ENCODE measurements around the gene IFT172.

Gene IFT172

GRCh38 chr2:27527182-27527581 is 37.6 kb upstream of the IFT172 start:
- no peaks in the 10 kb centered on the region for H3K36me3 ChIP-seq (replicated peaks; ENCODE audit: low read depth, low read length)
- H3K4me2 ChIP-seq (ENCODE audit: low read length): no peak overlapping the region
- no peaks in the 10 kb centered on the region for H3K79me2 ChIP-seq (ENCODE audit: low read length)
- H3K27ac ChIP-seq (ENCODE audit: low read length): no peak overlapping the region
- no peaks in the 10 kb centered on the region for H3K9me3 ChIP-seq (ENCODE audit: insufficient read depth, low read length)
- no peaks in the 10 kb centered on the region for H3K4me1 ChIP-seq (ENCODE audit: low read length)
- TF ChIP-seq EZH2phosphoT487 (IDR thresholded peaks at IDR 0.05; ENCODE audit: low read depth) (no peak), CTCF (IDR thresholded peaks at IDR 0.05; ENCODE audit: low read depth, low read length) (no peak)
- H2AFZ ChIP-seq (ENCODE audit: low read depth, low read length): no peak overlapping the region
- H3K9ac ChIP-seq (ENCODE audit: low read length): no peak overlapping the region
- H4K20me1 ChIP-seq (ENCODE audit: insufficient read depth, low read length): no peaks in the 10 kb centered on the region
- 0 out of 2 replicates have a peak, but pooled peaks cover 2% of the 10 kb centered on the region for H3K27me3 ChIP-seq (ENCODE audit: low read depth, low read length)
- no peak overlapping the region for H3K4me3 ChIP-seq (ENCODE audit: low read length)

- H3K9me3 ChIP-seq (ENCODE audit: insufficient read depth, low read length): no peaks in the 10 kb centered on the region
- H3K9ac ChIP-seq (ENCODE audit: low read length): no peak overlapping the region
- H3K4me2 ChIP-seq (ENCODE audit: low read length): no peak overlapping the region
- TF ChIP-seq EZH2phosphoT487 (IDR thresholded peaks at IDR 0.05; ENCODE audit: low read depth): no peak
- no peak for TF ChIP-seq CTCF (IDR thresholded peaks at IDR 0.05; ENCODE audit: low read depth, low read length)
- H3K36me3 ChIP-seq (replicated peaks; ENCODE audit: low read depth, low read length): no peaks in the 10 kb centered on the region
- no peak overlapping the region for H3K27ac ChIP-seq (ENCODE audit: low read length)
- no peaks in the 10 kb centered on the region for H4K20me1 ChIP-seq (ENCODE audit: insufficient read depth, low read length)
- H3K4me3 ChIP-seq (ENCODE audit: low read length): no peak overlapping the region
- H3K79me2 ChIP-seq (ENCODE audit: low read length): no peaks in the 10 kb centered on the region
- no peak overlapping the region for H2AFZ ChIP-seq (ENCODE audit: low read depth, low read length)
- H3K4me1 ChIP-seq (ENCODE audit: low read length): no peaks in the 10 kb centered on the region
- no peaks in the 10 kb centered on the region for H3K27me3 ChIP-seq (ENCODE audit: low read depth, low read length)
Observed at GRCh38 chr2:27522400-27522945, 32.9 kb upstream of the IFT172 start.

GRCh38 chr2:27520316-27520715 is 30.8 kb upstream of the IFT172 start:
- H2AFZ ChIP-seq (ENCODE audit: low read depth, low read length): no peak overlapping the region
- no peak overlapping the region for H3K27ac ChIP-seq (ENCODE audit: low read length)
- no peaks in the 10 kb centered on the region for H3K79me2 ChIP-seq (ENCODE audit: low read length)
- H3K9ac ChIP-seq (ENCODE audit: low read length): no peak overlapping the region
- no peaks in the 10 kb centered on the region for H3K27me3 ChIP-seq (ENCODE audit: low read depth, low read length)
- H4K20me1 ChIP-seq (ENCODE audit: insufficient read depth, low read length): no peaks in the 10 kb centered on the region
- TF ChIP-seq EZH2phosphoT487 (IDR thresholded peaks at IDR 0.05; ENCODE audit: low read depth) (no peak), CTCF (IDR thresholded peaks at IDR 0.05; ENCODE audit: low read depth, low read length) (no peak)
- H3K4me2 ChIP-seq (ENCODE audit: low read length): no peak overlapping the region
- no peak overlapping the region for H3K4me3 ChIP-seq (ENCODE audit: low read length)
- H3K4me1 ChIP-seq (ENCODE audit: low read length): no peaks in the 10 kb centered on the region
- H3K36me3 ChIP-seq (replicated peaks; ENCODE audit: low read depth, low read length): no peaks in the 10 kb centered on the region
- no peaks in the 10 kb centered on the region for H3K9me3 ChIP-seq (ENCODE audit: insufficient read depth, low read length)

GRCh38 chr2:27518782-27519113 is 29.2 kb upstream of the IFT172 start:
- H3K4me3 ChIP-seq (ENCODE audit: low read length): no peak overlapping the region
- no peaks in the 10 kb centered on the region for H3K4me1 ChIP-seq (ENCODE audit: low read length)
- no peaks in the 10 kb centered on the region for H3K79me2 ChIP-seq (ENCODE audit: low read length)
- no peaks in the 10 kb centered on the region for H4K20me1 ChIP-seq (ENCODE audit: insufficient read depth, low read length)
- no peak overlapping the region for H2AFZ ChIP-seq (ENCODE audit: low read depth, low read length)
- H3K27me3 ChIP-seq (ENCODE audit: low read depth, low read length): no peaks in the 10 kb centered on the region
- H3K27ac ChIP-seq (ENCODE audit: low read length): no peak overlapping the region
- no peak overlapping the region for H3K9ac ChIP-seq (ENCODE audit: low read length)
- H3K4me2 ChIP-seq (ENCODE audit: low read length): no peak overlapping the region
- H3K36me3 ChIP-seq (replicated peaks; ENCODE audit: low read depth, low read length): no peaks in the 10 kb centered on the region
- no peaks in the 10 kb centered on the region for H3K9me3 ChIP-seq (ENCODE audit: insufficient read depth, low read length)
- TF ChIP-seq CTCF (IDR thresholded peaks at IDR 0.05; ENCODE audit: low read depth, low read length) (no peak), EZH2phosphoT487 (IDR thresholded peaks at IDR 0.05; ENCODE audit: low read depth) (no peak)

Data from OCI-LY3 (cell line).